Esophagus squamous epithelium (tissue), 5 donors: ENCODE measurements around the gene NUP210L. TPM values are rescaled to one million over a fixed set of nuclear protein-coding genes. Genes with fewer than 3 reads are reported as not detected.
A peak's percentile ranks its signal among the peaks of the same experiment; 100 is the strongest.

Source experiments
- DNase-seq: peaks from one replicate; lab custom pipeline; 2025; lab: John Stamatoyannopoulos, UW
- H3K27ac ChIP-seq, 4 donors: fragments of 200-600 bp; sonication (generic); one replicate each; pipeline ENCODE4 v1.5.1; 2016 to 2019; ENCODE audit warnings: mild to moderate bottlenecking in 1 of 4
- H3K27me3 ChIP-seq, 4 donors: fragments of 200-600 bp; sonication (generic); 1 replicate in 3 of 4; 2 replicates in 1 of 4; pipeline versions ENCODE4 v1.5.1 to v1.6.0; 2017 to 2021; ENCODE audit warnings: antibody characterized with exemption in 1 of 4
- H3K36me3 ChIP-seq, 3 donors: fragments of 200-600 bp; sonication (generic); one replicate each; pipeline ENCODE4 v1.5.1; 2016 to 2019
- H3K4me1 ChIP-seq, 3 donors: fragments of 200-600 bp; sonication (generic); one replicate each; pipeline ENCODE4 v1.5.1; 2017 to 2019
- H3K4me3 ChIP-seq, 4 donors: fragments of 200-600 bp; sonication (generic); 1 replicate in 3 of 4; 2 replicates in 1 of 4; pipeline ENCODE4 v1.5.1; 2016 to 2019; ENCODE audit warnings: mild to moderate bottlenecking in 2 of 4, moderate library complexity in 1 of 4
- H3K9me3 ChIP-seq, 3 donors: fragments of 200-600 bp; sonication (generic); one replicate each; pipeline ENCODE4 v1.5.1; 2016 to 2019
- POLR2A ChIP-seq, 4 donors: fragments of 450-650 bp; IDR thresholded peaks; one replicate each; pipeline ENCODE4 v1.6.1; 2017; ENCODE audit warnings: antibody characterized with exemption in 4 of 4, mild to moderate bottlenecking in 4 of 4, moderate library complexity in 3 of 4
- WGBS, 2 donors: methylation state at CpG; one replicate each; pipeline ENCODE4 v1.1.5; 2018; 5-methylcytosine and 5-hydroxymethylcytosine counted together
- intact Hi-C: fragments of 100-400 bp; cut with DNase I; formaldehyde crosslinking; loops from one replicate; pipeline ENCODE4 v1.15.0; 2022
- total RNA-seq, 4 donors: library from RNA; depleted of rRNA; stranded (reverse); fragments of >200 nt; gene quantifications; one replicate each; pipeline ENCODE4 v1.1.0, GENCODE V29; 2016
- TF ChIP-seq, protein P1 (sequence below), 6 experiments: fragments of 450-650 bp in 4 of 6; fragments of 200-600 bp in 2 of 6; sonication (generic) in 2 of 6; IDR thresholded peaks; one replicate each; pipeline ENCODE4 v1.5.1; 2016 to 2019; ENCODE audit warnings: antibody characterized with exemption in 6 of 6, mild to moderate bottlenecking in 4 of 6, moderate library complexity in 4 of 6
- donor health status: DM: yes; HTN: yes; CAD: no.

Gene NUP210L
- total RNA-seq, 4 donors from 2014 or later = 0.09 to 0.19 TPM; not detected in 2

DNA sequence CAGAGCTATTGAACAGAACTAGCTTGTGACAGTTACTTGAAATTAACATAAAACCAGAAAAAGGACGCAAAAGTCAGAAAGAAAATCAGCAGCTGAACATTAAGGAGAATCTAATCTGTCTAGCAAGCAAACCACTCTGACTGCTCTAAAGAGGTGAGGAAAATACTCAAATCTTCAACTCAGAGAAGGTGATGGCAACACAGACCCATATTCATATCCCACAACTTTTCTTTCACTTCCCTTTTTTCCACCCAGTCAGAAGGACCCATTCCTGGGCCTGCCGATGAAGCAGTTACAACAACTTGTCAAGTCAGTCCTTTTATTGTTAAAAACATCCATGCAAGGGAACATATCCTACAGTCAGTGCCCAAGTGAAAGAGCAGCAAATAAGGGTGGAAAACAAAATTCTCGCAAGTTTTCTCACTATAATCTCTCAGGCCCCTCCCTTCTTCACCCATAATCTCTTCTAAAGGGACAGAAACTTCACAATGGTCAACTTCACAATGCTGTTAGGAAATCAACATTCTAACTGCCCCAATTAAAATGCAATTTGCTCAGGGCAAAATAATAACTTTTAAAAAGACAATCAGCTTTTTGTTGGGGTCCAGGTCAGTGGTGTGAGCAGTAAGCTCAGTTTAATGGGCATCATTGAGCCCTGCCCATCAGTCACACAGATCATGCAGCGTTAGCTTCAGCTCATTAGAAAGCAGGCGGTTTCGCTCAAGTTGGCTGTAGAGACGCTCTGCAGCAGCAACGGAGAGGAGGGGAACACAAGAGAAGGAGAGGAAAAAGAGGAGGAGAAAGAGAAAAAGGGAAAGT is 3.6 kb upstream of the NUP210L start:
- 83 to 84% methylated on average over 8 of the region's 8 CpGs for WGBS, 2 donors
- Histone ChIP-seq H3K9me3 (no peaks in the 10 kb centered on the region), H3K36me3 (peaks cover 7 to 89% (median 20%) of the 10 kb centered on the region in 3 donors), H3K4me3 (no peak overlapping the region), H3K27me3 (no peaks in the 10 kb centered on the region), H3K27ac (peak overlapping the region in 2 of 4 donors; percentile 23 to 39), H3K4me1 (peaks cover 0 to 50% (median 20%) of the 10 kb centered on the region in 3 donors)
- intact Hi-C loops = no loop called here
- DNase-seq = no peak
- TF ChIP-seq POLR2A (IDR thresholded peaks at IDR 0.05) = no peak
- TF ChIP-seq, protein P1, sequence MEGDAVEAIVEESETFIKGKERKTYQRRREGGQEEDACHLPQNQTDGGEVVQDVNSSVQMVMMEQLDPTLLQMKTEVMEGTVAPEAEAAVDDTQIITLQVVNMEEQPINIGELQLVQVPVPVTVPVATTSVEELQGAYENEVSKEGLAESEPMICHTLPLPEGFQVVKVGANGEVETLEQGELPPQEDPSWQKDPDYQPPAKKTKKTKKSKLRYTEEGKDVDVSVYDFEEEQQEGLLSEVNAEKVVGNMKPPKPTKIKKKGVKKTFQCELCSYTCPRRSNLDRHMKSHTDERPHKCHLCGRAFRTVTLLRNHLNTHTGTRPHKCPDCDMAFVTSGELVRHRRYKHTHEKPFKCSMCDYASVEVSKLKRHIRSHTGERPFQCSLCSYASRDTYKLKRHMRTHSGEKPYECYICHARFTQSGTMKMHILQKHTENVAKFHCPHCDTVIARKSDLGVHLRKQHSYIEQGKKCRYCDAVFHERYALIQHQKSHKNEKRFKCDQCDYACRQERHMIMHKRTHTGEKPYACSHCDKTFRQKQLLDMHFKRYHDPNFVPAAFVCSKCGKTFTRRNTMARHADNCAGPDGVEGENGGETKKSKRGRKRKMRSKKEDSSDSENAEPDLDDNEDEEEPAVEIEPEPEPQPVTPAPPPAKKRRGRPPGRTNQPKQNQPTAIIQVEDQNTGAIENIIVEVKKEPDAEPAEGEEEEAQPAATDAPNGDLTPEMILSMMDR (IDR thresholded peaks at IDR 0.05) = no peak

DNA sequence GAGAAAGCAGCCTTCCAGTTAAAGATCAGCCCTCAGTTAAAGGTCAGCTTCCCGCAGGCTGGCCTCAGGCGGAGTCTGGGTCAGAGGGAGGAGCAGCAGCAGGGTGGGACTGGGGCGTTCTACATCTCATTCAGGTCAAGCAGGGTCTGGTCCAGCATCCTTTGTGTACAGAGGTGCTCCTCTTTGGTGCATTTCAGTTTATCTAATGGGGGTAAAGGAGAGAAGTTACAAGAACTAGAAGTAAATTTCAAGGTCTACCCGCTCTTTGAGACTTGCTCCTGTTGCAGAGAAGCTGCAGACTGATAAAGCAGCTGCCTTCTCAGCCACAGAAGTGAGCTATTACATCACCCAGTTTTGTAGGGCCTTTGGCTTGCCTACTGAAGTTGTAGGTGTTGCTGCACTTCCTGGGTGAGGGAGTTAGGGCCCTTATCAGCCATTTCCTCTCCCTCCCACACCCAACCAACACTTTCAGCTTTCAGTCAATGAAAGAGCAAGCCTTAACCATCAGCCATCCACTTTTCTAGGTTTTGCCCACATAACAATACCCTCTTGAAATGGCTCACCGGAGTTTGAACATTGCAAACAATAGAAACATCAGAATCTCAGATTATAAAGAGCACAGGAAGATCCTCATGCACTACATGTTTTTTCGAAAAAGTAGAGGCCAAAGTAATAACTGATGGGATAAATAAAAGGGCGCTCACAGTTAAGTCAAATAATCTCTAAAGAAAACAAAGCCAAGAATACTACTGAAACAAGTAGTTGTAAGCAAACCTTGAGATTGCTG is 2.8 kb upstream of the NUP210L start:
- intact Hi-C loops = no loop called here
- TF ChIP-seq POLR2A (IDR thresholded peaks at IDR 0.05) = no peak
- TF ChIP-seq, protein P1 (IDR thresholded peaks at IDR 0.05) = no peak
- peaks cover 0 to 50% (median 20%) of the 10 kb centered on the region in 3 donors for H3K4me1 ChIP-seq
- H3K27ac ChIP-seq = peak overlapping the region in 2 of 4 donors; percentile 23 to 39
- H3K4me3 ChIP-seq = no peak overlapping the region
- H3K9me3 ChIP-seq = no peaks in the 10 kb centered on the region
- WGBS, 2 donors = 69 to 70% methylated on average over 6 to 7 of the region's 7 CpGs
- no peak for DNase-seq
- H3K27me3 ChIP-seq = no peaks in the 10 kb centered on the region
- peaks cover 7 to 81% (median 14%) of the 10 kb centered on the region in 3 donors for H3K36me3 ChIP-seq

DNA sequence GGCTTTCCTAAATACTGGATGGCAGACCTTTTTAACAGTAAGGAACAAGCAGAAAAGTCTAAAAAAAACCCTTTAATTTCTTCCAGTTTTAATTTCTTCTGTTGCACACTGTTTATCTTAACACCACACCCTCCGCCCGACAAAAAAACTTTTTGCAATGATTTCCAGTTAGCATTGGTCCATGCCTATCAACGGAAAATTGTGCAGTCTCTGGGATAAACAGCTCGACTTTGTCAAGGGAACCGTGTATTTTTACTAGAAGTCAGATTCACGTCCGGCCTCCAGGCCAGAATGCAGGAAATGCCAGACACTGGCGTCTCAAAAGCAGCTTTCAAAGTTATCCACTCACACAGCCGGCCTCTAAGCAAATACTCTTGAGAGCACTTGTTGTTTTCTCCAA is 378 bp upstream of the NUP210L start:
- DNase-seq = no peak
- H3K36me3 ChIP-seq = peaks cover 2 to 56% (median 4%) of the 10 kb centered on the region in 3 donors
- H3K27ac ChIP-seq = peak overlapping the region; percentile 52 to 92 (median 66)
- intact Hi-C loops = no loop called here
- WGBS, 2 donors = 31 to 49% methylated on average over 9 of the region's 9 CpGs
- no peaks in the 10 kb centered on the region for H3K27me3 ChIP-seq
- H3K4me1 ChIP-seq = peaks cover 0 to 57% (median 23%) of the 10 kb centered on the region in 3 donors
- TF ChIP-seq POLR2A (IDR thresholded peaks at IDR 0.05) = no peak
- TF ChIP-seq, protein P1 (IDR thresholded peaks at IDR 0.05) = no peak
- no peak overlapping the region for H3K4me3 ChIP-seq
- H3K9me3 ChIP-seq = no peaks in the 10 kb centered on the region

DNA sequence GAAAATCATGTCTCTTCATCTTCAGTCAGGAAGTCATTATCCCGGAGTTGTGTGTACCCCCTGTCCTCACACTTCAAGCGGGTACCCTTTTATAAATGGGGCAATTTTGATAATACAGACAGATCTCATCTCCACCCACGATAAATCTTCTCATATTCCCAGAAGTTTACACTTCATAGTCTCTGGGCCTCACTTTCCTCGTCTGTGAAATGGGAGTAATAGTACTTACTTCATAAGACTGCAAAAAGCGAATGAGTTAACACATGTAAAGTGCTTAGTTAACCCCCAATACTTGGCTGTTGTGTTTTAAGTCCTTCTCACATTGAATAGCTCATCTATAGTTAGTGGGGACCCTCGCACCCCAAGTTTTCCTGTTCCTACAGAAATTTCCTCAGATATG is 820 bp downstream of the NUP210L start:
- H3K36me3 ChIP-seq = peaks cover 0 to 44% (median 4%) of the 10 kb centered on the region in 3 donors
- H3K4me1 ChIP-seq = peaks cover 0 to 54% (median 23%) of the 10 kb centered on the region in 3 donors
- 92% methylated on average over 6 of the region's 6 CpGs for WGBS, 2 donors
- DNase-seq = no peak
- H3K4me3 ChIP-seq = no peak overlapping the region
- intact Hi-C loops = no loop called here
- no peaks in the 10 kb centered on the region for H3K27me3 ChIP-seq
- H3K27ac ChIP-seq = peak overlapping the region in 3 of 4 donors; percentile 53 to 92 (median 79)
- no peaks in the 10 kb centered on the region for H3K9me3 ChIP-seq
- TF ChIP-seq, protein P1 (IDR thresholded peaks at IDR 0.05) = no peak
- no peak for TF ChIP-seq POLR2A (IDR thresholded peaks at IDR 0.05)
